Activated CD4-positive, alpha-beta T cell treated with anti-CD3 and anti-CD28 coated beads, Interleukin-2, amount 50 U/mL, for 24 hours (primary cell): ENCODE data around the gene FKBP1C.
"Not testable (repeated sequence)": the region's sequence is repeated elsewhere in the genome, so short reads cannot be mapped to it uniquely, and the experiment has no call there.

ENCODE experiments used
- DNase-seq, 2 donors: peaks; one replicate each; pipeline ENCODE4 v3.0.0-alpha.2; 2020; ENCODE audit warnings: low read depth in 1 of 2, low spot score in 1 of 2

The FKBP1C gene

DNA sequence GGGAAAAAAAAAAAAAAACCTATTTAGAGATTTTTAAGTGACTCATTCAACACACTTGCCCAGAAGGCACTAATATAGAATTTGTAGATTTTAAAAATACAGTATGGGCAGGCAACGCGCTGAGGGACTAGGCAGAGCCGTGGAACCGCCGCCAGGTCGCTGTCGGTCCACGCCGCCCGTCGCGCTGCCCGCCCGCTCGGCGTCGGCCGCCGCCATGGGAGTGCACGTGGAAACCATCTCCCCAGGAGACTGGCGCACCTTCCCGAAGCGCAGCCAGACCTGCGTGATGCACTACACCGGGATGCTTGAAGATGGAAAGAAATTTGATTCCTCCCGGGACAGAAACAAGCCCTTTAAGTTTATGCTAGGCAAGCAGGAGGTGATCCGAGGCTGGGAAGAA, at the start of gene FKBP1C:
Gene FKBP1C, plus strand, starts transcription at position 127 of the 400 bp plus-strand sequence.
- not testable (repeated sequence) for DNase-seq

- not testable (repeated sequence) for DNase-seq
Measured at GRCh38 chr6:63164047-63164803, 47.0 kb upstream of the FKBP1C start.

DNA sequence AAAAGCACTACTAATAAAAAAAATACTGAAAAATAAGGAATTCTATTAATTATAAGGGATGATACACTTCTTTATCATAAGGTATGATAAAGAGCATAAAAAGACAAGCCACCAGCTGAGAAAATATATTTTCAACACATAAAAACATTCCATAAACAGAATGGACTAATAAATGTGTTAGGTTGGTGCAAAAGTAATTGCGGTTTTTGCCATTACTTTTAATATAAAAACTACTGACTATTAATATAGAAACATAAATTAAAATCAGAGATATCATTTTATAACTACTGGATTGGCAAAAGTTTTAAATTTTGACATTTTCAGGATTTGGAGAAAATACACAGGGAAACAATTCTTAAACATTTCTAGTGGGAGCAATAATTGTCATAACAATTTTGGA, 37.1 kb upstream of the FKBP1C start:
- DNase-seq, result no peak

DNA sequence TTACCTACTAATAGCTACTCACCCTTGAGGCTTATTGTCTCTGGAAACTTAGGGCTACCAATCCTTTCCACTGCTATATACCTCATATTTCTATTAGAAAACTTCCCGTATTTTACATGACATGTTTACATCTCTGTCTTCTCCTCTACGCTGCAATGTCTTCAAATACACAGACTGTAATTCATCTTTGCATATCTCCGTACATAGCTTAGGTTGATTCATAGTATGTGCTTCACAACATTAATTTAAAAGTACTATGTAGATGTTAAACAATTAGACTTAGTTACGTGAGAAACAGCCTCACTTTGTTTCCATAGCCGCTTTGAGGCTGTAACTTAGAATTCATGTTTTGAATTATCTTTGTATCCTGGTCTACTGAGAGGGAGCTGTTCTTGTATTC, 35.1 kb upstream of the FKBP1C start:
- DNase-seq, result no peak

- no peak for DNase-seq
Measured at GRCh38 chr6:63180367-63180766, 30.9 kb upstream of the FKBP1C start.

GRCh38 chr6:63186970-63187369, 24.3 kb upstream of the FKBP1C start:
- DNase-seq, result no peak

GRCh38 chr6:63188828-63189227, 22.4 kb upstream of the FKBP1C start:
- DNase-seq, result no peak

GRCh38 chr6:63193324-63193723, 17.9 kb upstream of the FKBP1C start:
- no peak for DNase-seq

GRCh38 chr6:63197741-63198140, 13.5 kb upstream of the FKBP1C start:
- DNase-seq, result no peak

DNA sequence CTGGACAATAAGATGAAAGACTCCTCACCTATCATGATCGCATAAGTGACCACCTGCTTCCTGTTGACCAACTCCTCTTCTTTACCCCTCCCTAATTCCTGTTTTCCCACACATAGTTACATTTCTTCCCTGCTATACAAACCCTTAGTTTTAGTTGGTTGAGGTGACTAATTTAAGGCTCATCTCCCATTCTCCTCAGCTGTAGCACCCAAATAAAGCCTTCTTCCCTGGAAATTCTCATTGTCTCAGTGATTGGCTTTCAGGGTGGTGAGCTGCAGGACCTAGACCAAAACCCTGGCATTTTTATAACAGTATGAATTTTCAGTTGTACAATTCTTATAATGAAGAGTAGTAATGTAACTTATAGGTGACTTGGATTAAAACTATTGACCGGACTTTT, 2.1 kb downstream of the FKBP1C start:
- DNase-seq, result no peak

GRCh38 chr6:63214816-63215215, 3.5 kb downstream of the FKBP1C start:
- DNase-seq, result no peak

- DNase-seq, result no peak
Measured at GRCh38 chr6:63224179-63224578, 12.9 kb downstream of the FKBP1C start.

DNA sequence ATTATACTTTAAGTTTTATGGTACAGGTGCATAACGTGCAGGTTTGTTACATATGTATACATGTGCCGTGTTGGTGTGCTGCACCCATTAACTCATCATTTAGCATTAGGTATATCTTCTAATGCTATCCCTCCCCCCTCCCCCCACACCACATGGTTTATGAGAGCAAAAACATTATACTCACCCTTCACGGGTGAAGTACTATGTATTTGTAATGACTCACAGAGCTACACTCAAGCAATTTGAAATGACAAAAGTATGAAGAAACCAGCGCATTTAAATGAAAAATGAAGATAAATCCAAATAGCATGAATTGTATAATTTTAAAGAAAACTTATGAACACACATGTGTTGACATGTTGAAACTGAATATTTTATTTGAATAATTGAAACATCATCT, 14.7 kb downstream of the FKBP1C start:
- DNase-seq, result not testable (repeated sequence)

- DNase-seq, result not testable (repeated sequence)
Measured at GRCh38 chr6:63227928-63228894, 16.9 kb downstream of the FKBP1C start.

GRCh38 chr6:63230027-63230426, 18.8 kb downstream of the FKBP1C start:
- DNase-seq, result not testable (repeated sequence)

GRCh38 chr6:63230511-63230910, 19.2 kb downstream of the FKBP1C start:
- DNase-seq, result not testable (repeated sequence)

DNA sequence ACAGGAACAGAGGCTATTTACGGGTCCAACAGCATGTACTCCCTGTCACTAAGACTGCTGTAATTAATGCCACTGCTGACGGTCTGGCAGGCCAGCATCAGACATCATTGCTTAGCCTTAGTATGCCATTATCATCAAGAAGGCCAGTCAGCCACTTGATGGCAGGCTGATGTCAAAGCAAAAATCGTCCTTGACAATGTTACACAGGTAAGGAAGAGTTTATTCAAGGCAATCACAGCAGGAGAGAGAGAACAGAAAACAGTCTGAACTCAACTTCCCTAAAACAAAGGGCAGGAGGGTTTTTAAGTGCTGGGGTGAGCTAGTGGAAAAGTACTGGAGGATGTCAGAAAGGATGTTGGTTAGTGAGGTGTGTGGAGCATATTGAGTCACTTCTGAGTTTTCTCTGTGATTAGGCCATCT, 25.1 kb downstream of the FKBP1C start:
- no peak for DNase-seq

GRCh38 chr6:63245420-63245819, 34.2 kb downstream of the FKBP1C start:
- no peak for DNase-seq

DNA sequence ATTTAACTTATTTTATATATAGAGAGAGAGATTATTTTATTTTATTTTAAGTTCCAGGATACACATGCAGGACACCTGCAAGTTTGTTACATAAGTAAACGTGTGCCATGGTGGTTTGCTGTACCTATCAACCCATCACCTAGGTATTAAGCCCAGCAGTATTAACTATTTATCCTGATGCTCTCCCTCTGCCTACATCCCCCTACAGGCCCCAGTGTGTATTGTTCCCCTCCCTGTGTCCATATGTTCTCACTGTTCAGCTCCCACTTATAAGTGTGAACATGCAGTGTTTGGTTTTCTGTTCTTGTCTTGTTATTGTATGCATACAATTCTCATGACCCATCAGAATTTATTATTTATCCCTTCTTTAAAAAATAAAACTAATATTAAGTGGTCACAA, 34.6 kb downstream of the FKBP1C start:
- no peak for DNase-seq

DNA sequence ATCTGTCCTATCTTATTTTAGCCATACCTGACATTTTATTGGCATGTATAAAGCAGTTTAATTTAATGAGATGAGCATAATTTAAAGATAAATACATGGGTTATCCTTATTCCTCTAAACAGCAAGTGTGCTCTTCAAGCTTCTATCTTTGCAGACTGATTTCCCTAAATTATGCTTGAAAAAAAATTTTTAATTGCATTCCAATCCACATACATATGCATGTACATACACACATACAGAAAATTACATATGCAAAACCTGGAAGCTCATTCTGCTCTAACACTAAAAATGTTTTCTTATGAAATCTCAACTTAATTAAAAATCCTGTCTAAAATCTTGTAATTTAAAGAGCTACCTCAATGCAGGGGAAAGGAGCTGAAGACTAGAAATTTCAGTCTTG, 35.3 kb downstream of the FKBP1C start:
- DNase-seq, result no peak

- DNase-seq, result no peak
Measured at GRCh38 chr6:63249875-63250482, 38.7 kb downstream of the FKBP1C start.

GRCh38 chr6:63259153-63259552, 47.9 kb downstream of the FKBP1C start:
- no peak for DNase-seq
